Measurements from ENCODE around the gene NRXN3. TPM values are rescaled to one million over a fixed set of nuclear protein-coding genes. Genes with fewer than 3 reads are reported as not detected.

The NRXN3 gene
- polyA plus RNA-seq, 1 experiment = 1.1 TPM

DNA sequence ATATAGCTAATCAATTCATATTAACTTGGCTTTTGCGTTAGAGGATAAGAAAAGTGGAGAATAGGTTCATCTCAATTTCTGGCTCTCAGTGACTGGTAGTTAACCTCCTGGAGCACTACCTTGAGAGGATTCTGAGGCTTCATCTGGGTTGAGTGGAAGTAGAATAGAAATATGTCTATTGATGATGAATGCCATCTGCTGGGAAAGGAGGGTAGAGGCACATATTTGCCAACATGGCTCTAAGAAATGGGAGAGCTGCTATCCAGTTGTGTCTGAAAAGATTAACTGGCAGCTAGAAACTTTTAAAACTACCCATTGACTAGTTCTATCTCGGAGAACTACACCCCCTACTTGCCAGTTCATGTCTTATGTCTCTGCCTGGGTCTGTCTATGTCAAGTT lies 530.1 kb downstream of the NRXN3 start:
- TF ChIP-seq, protein P1, sequence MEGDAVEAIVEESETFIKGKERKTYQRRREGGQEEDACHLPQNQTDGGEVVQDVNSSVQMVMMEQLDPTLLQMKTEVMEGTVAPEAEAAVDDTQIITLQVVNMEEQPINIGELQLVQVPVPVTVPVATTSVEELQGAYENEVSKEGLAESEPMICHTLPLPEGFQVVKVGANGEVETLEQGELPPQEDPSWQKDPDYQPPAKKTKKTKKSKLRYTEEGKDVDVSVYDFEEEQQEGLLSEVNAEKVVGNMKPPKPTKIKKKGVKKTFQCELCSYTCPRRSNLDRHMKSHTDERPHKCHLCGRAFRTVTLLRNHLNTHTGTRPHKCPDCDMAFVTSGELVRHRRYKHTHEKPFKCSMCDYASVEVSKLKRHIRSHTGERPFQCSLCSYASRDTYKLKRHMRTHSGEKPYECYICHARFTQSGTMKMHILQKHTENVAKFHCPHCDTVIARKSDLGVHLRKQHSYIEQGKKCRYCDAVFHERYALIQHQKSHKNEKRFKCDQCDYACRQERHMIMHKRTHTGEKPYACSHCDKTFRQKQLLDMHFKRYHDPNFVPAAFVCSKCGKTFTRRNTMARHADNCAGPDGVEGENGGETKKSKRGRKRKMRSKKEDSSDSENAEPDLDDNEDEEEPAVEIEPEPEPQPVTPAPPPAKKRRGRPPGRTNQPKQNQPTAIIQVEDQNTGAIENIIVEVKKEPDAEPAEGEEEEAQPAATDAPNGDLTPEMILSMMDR (IDR thresholded peaks at IDR 0.05; ENCODE audit: low read depth, low read length) = no peak
- no peaks in the 10 kb centered on the region for H3K27me3 ChIP-seq (ENCODE audit: control insufficient read depth, insufficient read depth, low read length)
- DNase-seq (ENCODE audit: low read depth, low spot score) = no peak
- ChIA-PET POLR2A (no interaction called here), CTCF (no interaction called here)
- no peaks in the 10 kb centered on the region for H3K9me3 ChIP-seq (ENCODE audit: control insufficient read depth, insufficient read depth, low read length)
- no peak overlapping the region for H3K27ac ChIP-seq (ENCODE audit: low read depth, low read length)
- no peak overlapping the region for H3K4me3 ChIP-seq (ENCODE audit: low read depth, low read length)

DNA sequence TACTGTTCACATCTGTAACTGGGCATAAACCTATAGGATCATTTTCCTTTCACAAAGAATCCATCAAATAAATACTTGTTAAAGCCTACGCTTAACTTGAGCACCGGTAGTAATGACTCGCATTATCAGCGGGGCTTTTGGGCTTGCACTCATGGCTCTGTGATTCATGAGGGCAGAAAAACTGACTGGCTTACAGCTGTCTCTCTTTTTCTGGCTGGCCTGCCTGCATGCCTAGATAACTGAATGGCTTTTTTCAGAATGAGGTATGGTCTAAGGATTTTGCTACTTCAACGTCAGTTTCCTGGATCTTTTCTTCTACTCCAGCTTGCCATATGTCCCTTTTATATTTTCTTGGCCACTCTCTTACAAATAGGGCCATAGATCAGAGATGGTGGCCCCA lies 531.1 kb downstream of the NRXN3 start:
- TF ChIP-seq, protein P1 (IDR thresholded peaks at IDR 0.05; ENCODE audit: low read depth, low read length) = no peak

DNA sequence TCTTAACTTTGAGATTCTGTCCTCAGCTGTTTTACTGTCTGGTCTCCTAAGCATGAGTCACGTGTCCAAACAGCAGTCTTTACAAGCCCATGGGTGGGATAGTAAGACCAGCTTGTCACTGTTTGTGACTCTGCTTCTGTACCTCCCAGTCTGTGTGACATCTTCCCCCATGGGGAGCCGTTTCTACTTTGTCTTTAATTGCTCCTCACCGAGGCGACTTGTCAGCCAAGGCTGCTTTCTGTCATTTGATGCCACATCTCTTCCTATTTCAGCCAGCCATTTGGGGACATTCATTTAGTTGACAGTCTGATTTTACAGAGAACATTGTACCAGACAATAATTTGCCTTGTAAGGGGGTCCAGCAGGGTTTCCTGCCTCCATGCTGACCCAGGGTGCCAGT lies 534.8 kb downstream of the NRXN3 start:
- TF ChIP-seq, protein P1 (IDR thresholded peaks at IDR 0.05; ENCODE audit: low read depth, low read length) = no peak
- Histone ChIP-seq H3K27me3 (ENCODE audit: control insufficient read depth, insufficient read depth, low read length) (no peaks in the 10 kb centered on the region), H3K4me3 (ENCODE audit: low read depth, low read length) (no peak overlapping the region), H3K27ac (ENCODE audit: low read depth, low read length) (no peak overlapping the region), H3K9me3 (ENCODE audit: control insufficient read depth, insufficient read depth, low read length) (no peaks in the 10 kb centered on the region; the same call in 1 of the 2 replicates)
- POLR2A ChIA-PET = no interaction called here
- no peak for DNase-seq (ENCODE audit: low read depth, low spot score)
- CTCF ChIA-PET = no interaction called here

More for the DNA sequence above, 531.1 kb downstream of the NRXN3 start:
- Histone ChIP-seq H3K27ac (ENCODE audit: low read depth, low read length) (no peak overlapping the region), H3K27me3 (ENCODE audit: control insufficient read depth, insufficient read depth, low read length) (no peaks in the 10 kb centered on the region), H3K4me3 (ENCODE audit: low read depth, low read length) (no peak overlapping the region), H3K9me3 (ENCODE audit: control insufficient read depth, insufficient read depth, low read length) (no peaks in the 10 kb centered on the region; the same call in 1 of the 2 replicates)
- CTCF ChIA-PET = no interaction called here
- DNase-seq (ENCODE audit: low read depth, low spot score) = no peak
- POLR2A ChIA-PET = no interaction called here

DNA sequence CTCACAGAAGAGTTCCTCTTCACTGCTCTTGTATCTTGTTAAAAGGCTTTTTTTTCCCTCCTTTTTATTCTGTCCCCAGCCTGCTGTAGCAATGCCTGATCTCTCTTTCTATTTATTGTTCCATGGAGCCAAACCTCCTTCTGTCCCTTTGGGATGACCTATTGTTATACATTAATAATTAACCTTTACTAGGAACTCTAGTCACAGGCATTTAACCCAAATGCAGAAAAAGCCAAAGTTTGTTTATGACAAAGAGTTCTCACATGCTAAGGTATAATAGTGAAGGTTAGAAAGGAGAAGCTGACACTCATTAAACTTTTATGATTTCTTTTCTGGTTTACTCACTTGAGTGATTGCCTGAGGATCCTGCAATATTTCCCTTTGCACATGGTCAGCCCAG lies 535.8 kb downstream of the NRXN3 start:
- ChIA-PET POLR2A (no interaction called here), CTCF (no interaction called here)
- no peak for DNase-seq (ENCODE audit: low read depth, low spot score)
- peaks cover 4% of the 10 kb centered on the region; the same call in 1 of the 2 replicates for H3K9me3 ChIP-seq (ENCODE audit: control insufficient read depth, insufficient read depth, low read length)
- no peaks in the 10 kb centered on the region for H3K27me3 ChIP-seq (ENCODE audit: control insufficient read depth, insufficient read depth, low read length)
- no peak overlapping the region for H3K27ac ChIP-seq (ENCODE audit: low read depth, low read length)
- TF ChIP-seq, protein P1 (IDR thresholded peaks at IDR 0.05; ENCODE audit: low read depth, low read length) = no peak
- no peak overlapping the region for H3K4me3 ChIP-seq (ENCODE audit: low read depth, low read length)

DNA sequence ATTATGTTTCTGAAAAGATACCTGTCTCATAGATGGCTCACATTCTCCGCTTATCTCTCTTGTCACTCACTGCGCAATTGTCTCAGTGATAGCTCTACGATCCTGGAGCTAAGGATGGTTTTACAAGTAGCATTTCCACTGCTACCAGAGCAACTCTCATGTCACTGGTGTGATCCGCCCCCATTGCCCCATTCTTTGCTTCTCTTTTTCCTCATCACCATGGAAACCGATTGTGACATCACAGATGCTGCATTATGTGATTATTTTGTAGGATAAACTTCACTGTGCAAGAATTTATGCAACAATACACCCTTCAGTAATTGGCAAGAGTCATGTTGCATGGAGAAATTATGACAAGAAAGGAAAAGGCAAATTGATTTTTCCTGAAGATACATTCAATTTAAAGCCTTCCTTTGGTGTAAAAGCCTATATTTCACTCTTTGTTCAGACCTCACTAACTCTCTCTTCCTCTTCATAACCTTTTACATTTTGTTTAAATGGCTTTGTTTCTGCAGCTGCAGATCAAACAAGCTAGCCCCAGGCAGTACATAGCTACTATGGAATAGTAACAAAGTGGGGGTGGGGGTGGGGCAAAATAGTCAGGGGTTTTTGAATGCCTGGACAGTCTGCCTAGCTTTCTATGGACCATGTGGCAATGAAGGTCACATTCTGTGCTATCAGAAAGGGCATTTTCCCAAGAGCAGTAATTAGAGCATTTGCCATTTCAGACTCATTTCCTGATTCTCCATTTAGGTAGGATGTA lies 539.8 kb downstream of the NRXN3 start:
- CTCF ChIA-PET = no interaction called here
- POLR2A ChIA-PET = no interaction called here
- H3K27ac ChIP-seq (ENCODE audit: low read depth, low read length) = no peak overlapping the region

More for the DNA sequence above, 539.8 kb downstream of the NRXN3 start:
- no peak for DNase-seq (ENCODE audit: low read depth, low spot score)
- no peaks in the 10 kb centered on the region for H3K27me3 ChIP-seq (ENCODE audit: control insufficient read depth, insufficient read depth, low read length)
- no peak overlapping the region for H3K4me3 ChIP-seq (ENCODE audit: low read depth, low read length)
- H3K9me3 ChIP-seq (ENCODE audit: control insufficient read depth, insufficient read depth, low read length) = peaks cover 13% of the 10 kb centered on the region
- TF ChIP-seq, protein P1 (IDR thresholded peaks at IDR 0.05; ENCODE audit: low read depth, low read length) = no peak

All from AG04450 (cell line).